Stimulated activated CD4-positive, alpha-beta T cell treated with anti-CD3 and anti-CD28 coated beads, Interleukin-1b, Interleukin-23, amount 100 ng/mL, for 1 hour (primary cell): ENCODE measurements around the gene CYP2A7.
A peak's percentile ranks its signal among the peaks of the same experiment; 100 is the strongest.
"Not testable (repeated sequence)": the region's sequence is repeated elsewhere in the genome, so short reads cannot be mapped to it uniquely, and the experiment has no call there.

Experiments used
- DNase-seq, 2 donors: peaks; one replicate each; pipeline ENCODE4 v3.0.0-alpha.2; 2020; ENCODE audit warnings: low read depth in 2 of 2

Gene CYP2A7

GRCh38 chr19:40896843-40897789 lies 15.1 kb upstream of the CYP2A7 start:
- not testable (repeated sequence) for DNase-seq

GRCh38 chr19:40896418-40896796 lies 14.4 kb upstream of the CYP2A7 start:
- no peak for DNase-seq

- DNase-seq = no peak
Measured at GRCh38 chr19:40893112-40893511, 11.1 kb upstream of the CYP2A7 start.

GRCh38 chr19:40889366-40889765 lies 7.3 kb upstream of the CYP2A7 start:
- DNase-seq = no peak

GRCh38 chr19:40888191-40888590 lies 6.2 kb upstream of the CYP2A7 start:
- DNase-seq = no peak

- not testable (repeated sequence) for DNase-seq
Measured at GRCh38 chr19:40884187-40884931, 2.3 kb upstream of the CYP2A7 start.

- DNase-seq = not testable (repeated sequence)
Measured at GRCh38 chr19:40879349-40879748, 2.7 kb downstream of the CYP2A7 start.

GRCh38 chr19:40875526-40875951 lies 6.5 kb downstream of the CYP2A7 start:
- DNase-seq = peak; percentile 51 to 70

GRCh38 chr19:40874874-40875273 lies 7.2 kb downstream of the CYP2A7 start:
- DNase-seq = not testable (repeated sequence)

- not testable (repeated sequence) for DNase-seq
Measured at GRCh38 chr19:40873873-40874272, 8.2 kb downstream of the CYP2A7 start.

- DNase-seq = no peak
Measured at GRCh38 chr19:40872209-40872608, 9.8 kb downstream of the CYP2A7 start.

- no peak for DNase-seq
Measured at GRCh38 chr19:40867701-40868100, 14.3 kb downstream of the CYP2A7 start.

- not testable (repeated sequence) for DNase-seq
Measured at GRCh38 chr19:40864739-40865496, 17.1 kb downstream of the CYP2A7 start.

GRCh38 chr19:40862785-40863184 lies 19.2 kb downstream of the CYP2A7 start:
- DNase-seq = no peak

- DNase-seq = no peak
Measured at GRCh38 chr19:40862333-40862732, 19.7 kb downstream of the CYP2A7 start.

GRCh38 chr19:40858109-40858508 lies 23.9 kb downstream of the CYP2A7 start:
- no peak for DNase-seq

- not testable (repeated sequence) for DNase-seq
Measured at GRCh38 chr19:40852467-40853152, 29.4 kb downstream of the CYP2A7 start.

- not testable (repeated sequence) for DNase-seq
Measured at GRCh38 chr19:40850277-40850676, 31.8 kb downstream of the CYP2A7 start, which contains the start of gene CYP2A6. CYP2A6 (minus strand) TSS chr19:40850447; CDS start chr19:40850426, 21 bp downstream.

GRCh38 chr19:40846722-40847121 lies 35.3 kb downstream of the CYP2A7 start:
- not testable (repeated sequence) for DNase-seq

- DNase-seq = peak; percentile 23 to 39
Measured at GRCh38 chr19:40843653-40844052, 38.4 kb downstream of the CYP2A7 start.

- not testable (repeated sequence) for DNase-seq
Measured at GRCh38 chr19:40842997-40843652, 38.9 kb downstream of the CYP2A7 start.
